Pancreas (tissue), 10 donors: ENCODE measurements around the gene EMX1. TPM values are rescaled to one million over a fixed set of nuclear protein-coding genes. Genes with fewer than 3 reads are reported as not detected.
A peak's percentile ranks its signal among the peaks of the same experiment; 100 is the strongest.

Source experiments
- ATAC-seq, 4 donors: fragments of 200-7000 bp; cut with Tn5 transposase; one replicate each; pipeline versions ENCODE4 v1.8.0 to v1.9.1; 2020; ENCODE audit warnings: mild to moderate bottlenecking in 4 of 4, moderate library complexity in 4 of 4
- DNase-seq, 6 donors: peaks; one replicate each; pipeline ENCODE4 v3.0.0-alpha.2; 2020
- FAIRE-seq: peaks from 2 replicates; lab custom pipeline; 2012; peaks lifted over from hg19 to GRCh38; lab: Jason Lieb, UNC
- H3K27ac ChIP-seq, 4 donors: fragments of 200-600 bp; sonication (generic); 1 replicate in 3 of 4; 2 replicates in 1 of 4; pipeline versions ENCODE4 v1.5.0 to v1.8.0; 2020
- H3K27me3 ChIP-seq, 4 donors: fragments of 200-600 bp; one replicate each; pipeline ENCODE4 v1.8.0; 2021
- H3K36me3 ChIP-seq, 3 donors: fragments of 200-600 bp; sonication (generic) in 1 of 3; one replicate each; pipeline versions ENCODE4 v1.5.0 to v1.8.0; 2020 to 2021
- H3K4me1 ChIP-seq, 3 donors: fragments of 200-600 bp; one replicate each; pipeline ENCODE4 v1.8.0; 2021
- H3K4me3 ChIP-seq, 4 donors: fragments of 200-600 bp; sonication (generic) in 2 of 4; one replicate each; pipeline versions ENCODE4 v1.5.0 to v1.8.0; 2020 to 2021
- H3K9me3 ChIP-seq, 4 donors: fragments of 200-600 bp; one replicate each; pipeline ENCODE4 v1.8.0; 2021
- WGBS, 2 donors: extraction: QIAGEN DNeasy Blood & Tissue Kit; methylation state at CpG; one replicate each; pipeline ENCODE4 v1.1.7; 2013; 5-methylcytosine and 5-hydroxymethylcytosine counted together
- intact Hi-C, 3 donors: fragments of 100-400 bp; cut with DNase I; formaldehyde crosslinking; loops; one replicate each; pipeline versions ENCODE4 v1.11.1 to v1.14.2; 2022
- polyA plus RNA-seq, 2 donors: library from polyadenylated mRNA; stranded (reverse); fragments of 200-250 nt; gene quantifications; one replicate each; pipeline ENCODE4 v1.2.3, GENCODE V29; 2013
- total RNA-seq, 6 donors: library from RNA; stranded (reverse); fragmentation: NEBNext Ultra II Directional in 4 of 6; extraction: Animal tissue kit (Norgen Biotek cat#: 25700) in 4 of 6; gene quantifications; one replicate each; pipeline versions ENCODE4 v1.2.1 to v1.2.4, GENCODE V29; 2021 to 2023
- TF ChIP-seq, protein P1 (sequence below), 4 donors: fragments of 200-600 bp; sonication (generic) in 3 of 4; IDR thresholded peaks; one replicate each; pipeline versions ENCODE4 v1.5.0 to v1.8.0; 2021; ENCODE audit warnings: antibody characterized with exemption in 4 of 4
- donor health status: healthy with polysubstance abuse.
- donor health status: DM: no; HTN: no; CAD: no; lungs with moderate emphysema.
- donor health status: DM: no; HTN: no; CAD: no.
- donor health status: control.
- donor health status: control.
- donor health status: Bipolar disorder and iron deficiency.
- donor health status: DM: yes; HTN: yes; CAD: no.
- donor health status: DM: no; HTN: no; CAD: no.
- donor health status: DM: no; HTN: no; CAD: no.
- donor health status: DM: yes; HTN: yes; CAD: no.

Gene EMX1
- total and polyA plus RNA-seq, 8 donors, result 0.13 to 0.37 (median 0.28) TPM; not detected in 1

- H3K4me1 ChIP-seq, result peaks cover 0 to 9% (median 0%) of the 10 kb centered on the region in 3 donors
- no peak for FAIRE-seq
- no peak overlapping the region for H3K27ac ChIP-seq
- intact Hi-C loops, result no loop called here
- no peak for DNase-seq
- WGBS, 2 donors, result 91 to 100% methylated on average over 1 of the region's 1 CpG
- H3K9me3 ChIP-seq, result no peaks in the 10 kb centered on the region
- ATAC-seq, result no peak
- peaks cover 0 to 25% (median 8%) of the 10 kb centered on the region in 4 donors for H3K27me3 ChIP-seq
- TF ChIP-seq, protein P1, sequence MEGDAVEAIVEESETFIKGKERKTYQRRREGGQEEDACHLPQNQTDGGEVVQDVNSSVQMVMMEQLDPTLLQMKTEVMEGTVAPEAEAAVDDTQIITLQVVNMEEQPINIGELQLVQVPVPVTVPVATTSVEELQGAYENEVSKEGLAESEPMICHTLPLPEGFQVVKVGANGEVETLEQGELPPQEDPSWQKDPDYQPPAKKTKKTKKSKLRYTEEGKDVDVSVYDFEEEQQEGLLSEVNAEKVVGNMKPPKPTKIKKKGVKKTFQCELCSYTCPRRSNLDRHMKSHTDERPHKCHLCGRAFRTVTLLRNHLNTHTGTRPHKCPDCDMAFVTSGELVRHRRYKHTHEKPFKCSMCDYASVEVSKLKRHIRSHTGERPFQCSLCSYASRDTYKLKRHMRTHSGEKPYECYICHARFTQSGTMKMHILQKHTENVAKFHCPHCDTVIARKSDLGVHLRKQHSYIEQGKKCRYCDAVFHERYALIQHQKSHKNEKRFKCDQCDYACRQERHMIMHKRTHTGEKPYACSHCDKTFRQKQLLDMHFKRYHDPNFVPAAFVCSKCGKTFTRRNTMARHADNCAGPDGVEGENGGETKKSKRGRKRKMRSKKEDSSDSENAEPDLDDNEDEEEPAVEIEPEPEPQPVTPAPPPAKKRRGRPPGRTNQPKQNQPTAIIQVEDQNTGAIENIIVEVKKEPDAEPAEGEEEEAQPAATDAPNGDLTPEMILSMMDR (IDR thresholded peaks at IDR 0.05), result no peak
- H3K36me3 ChIP-seq, result no peaks in the 10 kb centered on the region
- no peak overlapping the region for H3K4me3 ChIP-seq
Observed at GRCh38 chr2:72929010-72929409, 11.7 kb downstream of the EMX1 start.

DNA sequence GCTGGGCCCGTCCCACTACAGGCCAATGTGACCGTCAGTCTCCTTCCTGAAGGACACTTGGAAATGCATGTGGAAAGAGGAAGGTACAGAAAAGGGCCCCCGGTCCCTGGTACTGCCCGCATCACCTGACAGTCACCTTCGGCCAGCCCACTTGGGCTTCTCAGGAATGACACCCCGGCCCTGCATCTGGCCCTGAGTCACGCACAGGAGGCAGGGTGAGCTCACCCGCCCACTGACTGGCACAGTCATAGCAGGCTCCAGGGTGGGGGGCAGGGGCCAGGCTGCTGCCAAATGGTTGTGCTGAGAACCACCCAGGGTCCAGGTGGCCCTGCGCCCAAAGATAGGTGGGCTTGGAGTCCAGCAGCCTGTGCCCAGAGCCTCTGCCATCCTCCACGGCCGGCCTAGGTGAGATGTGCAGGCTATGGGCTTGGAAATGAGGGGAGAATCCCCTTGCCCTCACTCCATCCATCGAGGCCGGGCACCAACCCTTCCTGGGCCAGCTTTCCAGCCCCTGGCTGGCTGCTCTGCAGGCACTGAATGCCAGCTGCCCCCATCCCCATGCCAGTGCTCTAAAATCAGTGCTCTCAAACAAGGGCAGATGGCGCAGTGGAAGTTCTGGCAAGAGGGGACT lies 14.1 kb downstream of the EMX1 start:
- peak in 2 of 6 donors; percentile 52 to 64 for DNase-seq

GRCh38 chr2:72932045-72932740 lies 14.9 kb downstream of the EMX1 start:
- Histone ChIP-seq H3K4me3 (no peak overlapping the region), H3K9me3 (no peaks in the 10 kb centered on the region), H3K36me3 (no peaks in the 10 kb centered on the region), H3K27me3 (peaks cover 0 to 6% (median 0%) of the 10 kb centered on the region in 4 donors), H3K4me1 (no peaks in the 10 kb centered on the region), H3K27ac (no peak overlapping the region)
- ATAC-seq (no peak), DNase-seq (peak in 1 of 6 donors; percentile 18), FAIRE-seq (no peak)
- intact Hi-C loops, result no loop called here
- TF ChIP-seq, protein P1 (IDR thresholded peaks at IDR 0.05), result no peak
- 51 to 66% methylated on average over 5 of the region's 5 CpGs for WGBS, 2 donors

More for the DNA sequence above, 14.1 kb downstream of the EMX1 start:
- H3K4me3 ChIP-seq, result no peak overlapping the region
- H3K27me3 ChIP-seq, result peaks cover 0 to 8% (median 0%) of the 10 kb centered on the region in 4 donors
- WGBS, 2 donors, result 82 to 95% methylated on average over 14 of the region's 14 CpGs
- no peak for ATAC-seq
- no peaks in the 10 kb centered on the region for H3K36me3 ChIP-seq
- intact Hi-C loops, result no loop called here
- no peak overlapping the region for H3K27ac ChIP-seq
- FAIRE-seq, result no peak
- TF ChIP-seq, protein P1 (IDR thresholded peaks at IDR 0.05), result no peak
- H3K4me1 ChIP-seq, result no peaks in the 10 kb centered on the region
- no peaks in the 10 kb centered on the region for H3K9me3 ChIP-seq

DNA sequence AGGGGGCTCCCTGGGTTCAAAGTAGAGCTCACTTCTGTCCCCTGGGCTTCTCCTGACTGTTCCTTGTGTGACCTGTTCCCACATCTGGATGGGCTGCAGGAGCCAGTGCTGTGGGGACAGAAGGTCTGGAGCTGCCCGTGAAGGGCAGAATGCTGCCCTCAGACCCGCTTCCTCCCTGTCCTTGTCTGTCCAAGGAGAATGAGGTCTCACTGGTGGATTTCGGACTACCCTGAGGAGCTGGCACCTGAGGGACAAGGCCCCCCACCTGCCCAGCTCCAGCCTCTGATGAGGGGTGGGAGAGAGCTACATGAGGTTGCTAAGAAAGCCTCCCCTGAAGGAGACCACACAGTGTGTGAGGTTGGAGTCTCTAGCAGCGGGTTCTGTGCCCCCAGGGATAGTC lies 15.5 kb downstream of the EMX1 start:
- H3K4me1 ChIP-seq, result no peaks in the 10 kb centered on the region
- ATAC-seq (no peak), FAIRE-seq (no peak), DNase-seq (peak in 1 of 6 donors; percentile 15)
- H3K36me3 ChIP-seq, result no peaks in the 10 kb centered on the region
- no peaks in the 10 kb centered on the region for H3K9me3 ChIP-seq
- 85 to 90% methylated on average over 4 of the region's 4 CpGs for WGBS, 2 donors
- H3K4me3 ChIP-seq, result no peak overlapping the region
- no peak overlapping the region for H3K27ac ChIP-seq
- intact Hi-C loops, result no loop called here
- TF ChIP-seq, protein P1 (IDR thresholded peaks at IDR 0.05), result no peak
- H3K27me3 ChIP-seq, result no peaks in the 10 kb centered on the region

- Histone ChIP-seq H3K27ac (no peak overlapping the region), H3K9me3 (no peaks in the 10 kb centered on the region), H3K4me3 (no peak overlapping the region), H3K36me3 (no peaks in the 10 kb centered on the region), H3K27me3 (no peaks in the 10 kb centered on the region), H3K4me1 (no peaks in the 10 kb centered on the region)
- ATAC-seq, result no peak
- no peak for FAIRE-seq
- 80 to 84% methylated on average over 5 of the region's 5 CpGs for WGBS, 2 donors
- intact Hi-C loops, result no loop called here
- TF ChIP-seq, protein P1 (IDR thresholded peaks at IDR 0.05), result no peak
- no peak for DNase-seq
Observed at GRCh38 chr2:72933207-72933606, 15.9 kb downstream of the EMX1 start.
